Stimulated activated naive B cell treated with anti-CD40 and anti-IgM and Interleukin-4, amounts not matched to agents 10 μg/mL and 1 μg/mL and 100 μg/mL, for 72 hours (primary cell): Measurements from ENCODE around the gene SERPINA4.
"Not testable (repeated sequence)": the region's sequence is repeated elsewhere in the genome, so short reads cannot be mapped to it uniquely, and the experiment has no call there.

Experiments
- ATAC-seq, 2 donors: fragments of 150-1000 bp; cut with Tn5 transposase; replicated peaks; 2 replicates each; pipeline ENCODE4 v1.10.0; 2021; ENCODE audit warnings: moderate library complexity in 1 of 2
- DNase-seq: peaks from one replicate; pipeline ENCODE4 v3.0.0; 2021
- H3K27ac Mint-ChIP-seq: one replicate; pipeline ENCODE4 v1.8.0; 2022; ENCODE audit warnings: mild to moderate bottlenecking, mixed read lengths
- H3K27me3 Mint-ChIP-seq, 2 donors: one replicate each; pipeline ENCODE4 v1.8.0; 2022; ENCODE audit warnings: mixed read lengths in 2 of 2
- H3K36me3 Mint-ChIP-seq, 2 donors: one replicate each; pipeline ENCODE4 v1.8.0; 2022; ENCODE audit warnings: mixed read lengths in 2 of 2, mild to moderate bottlenecking in 1 of 2
- H3K4me1 Mint-ChIP-seq, 2 donors: one replicate each; pipeline ENCODE4 v1.8.0; 2022; ENCODE audit warnings: mixed read lengths in 2 of 2, mild to moderate bottlenecking in 1 of 2
- H3K4me3 Mint-ChIP-seq, 2 donors: one replicate each; pipeline ENCODE4 v1.8.0; 2022; ENCODE audit warnings: mild to moderate bottlenecking in 2 of 2, mixed read lengths in 2 of 2, moderate library complexity in 1 of 2
- H3K9me3 Mint-ChIP-seq, 2 donors: one replicate each; pipeline ENCODE4 v1.8.0; 2022; ENCODE audit warnings: mixed read lengths in 2 of 2, mild to moderate bottlenecking in 1 of 2

The SERPINA4 gene

GRCh38 chr14:94598816-94599655 is 37.8 kb downstream of the SERPINA4 start:
- DNase-seq (no peak), ATAC-seq (no peak)
- no peaks in the 10 kb centered on the region for H3K36me3 Mint-ChIP-seq
- no peak overlapping the region for H3K4me3 Mint-ChIP-seq
- peaks cover 12 to 13% of the 10 kb centered on the region in 2 donors for H3K27me3 Mint-ChIP-seq
- peaks cover 0 to 1% of the 10 kb centered on the region in 2 donors for H3K9me3 Mint-ChIP-seq
- no peaks in the 10 kb centered on the region for H3K4me1 Mint-ChIP-seq
- no peak overlapping the region for H3K27ac Mint-ChIP-seq

DNA sequence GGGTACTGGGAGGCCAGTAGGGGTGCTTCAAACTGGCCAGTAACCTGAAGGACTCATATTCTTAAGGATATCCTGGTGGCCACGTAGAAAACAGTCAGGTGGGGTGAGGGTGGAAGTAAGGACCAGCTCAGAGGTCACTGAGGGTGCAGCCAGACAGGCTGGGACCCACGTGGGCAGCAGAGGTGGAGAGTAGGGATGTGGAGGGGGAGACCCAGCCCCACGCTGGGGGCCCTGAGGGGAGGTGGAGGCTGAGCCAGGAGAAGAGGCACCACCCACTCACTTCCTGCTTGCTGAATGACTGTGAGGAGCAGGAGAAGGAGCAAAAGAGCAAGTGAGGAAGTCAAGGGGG is 38.4 kb downstream of the SERPINA4 start:
- Mint-ChIP-seq H3K27me3 (peaks cover 12% of the 10 kb centered on the region in 2 donors), H3K27ac (no peak overlapping the region), H3K4me1 (no peaks in the 10 kb centered on the region), H3K9me3 (peaks cover 0 to 1% of the 10 kb centered on the region in 2 donors), H3K4me3 (no peak overlapping the region), H3K36me3 (no peaks in the 10 kb centered on the region)
- ATAC-seq = no peak
- DNase-seq = no peak

DNA sequence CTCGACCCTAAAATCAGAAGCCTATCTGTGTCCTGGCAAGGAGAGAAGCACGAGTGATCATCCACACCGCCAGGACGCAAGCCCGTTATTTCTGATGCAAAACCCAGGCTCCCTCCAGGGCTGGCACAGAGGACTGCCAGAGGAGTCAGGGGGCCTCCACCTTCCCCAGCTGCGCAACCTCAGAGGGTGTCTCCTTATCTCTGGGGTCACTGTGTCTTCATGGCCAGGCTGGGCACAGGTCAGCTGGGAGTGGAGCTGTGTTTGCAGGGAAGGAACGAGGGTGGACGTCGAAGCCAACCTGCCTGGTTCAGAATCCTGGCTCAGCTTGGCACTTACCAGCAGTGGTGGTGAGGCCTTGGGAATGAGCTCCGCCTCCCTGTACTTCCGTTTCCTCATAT is 38.9 kb downstream of the SERPINA4 start:
- ATAC-seq = no peak
- no peak overlapping the region for H3K27ac Mint-ChIP-seq
- no peaks in the 10 kb centered on the region for H3K4me1 Mint-ChIP-seq
- peaks cover 7 to 8% of the 10 kb centered on the region in 2 donors for H3K27me3 Mint-ChIP-seq
- H3K9me3 Mint-ChIP-seq = peaks cover 0 to 1% of the 10 kb centered on the region in 2 donors
- no peak for DNase-seq
- no peaks in the 10 kb centered on the region for H3K36me3 Mint-ChIP-seq
- no peak overlapping the region for H3K4me3 Mint-ChIP-seq

- Mint-ChIP-seq H3K27ac (no peak overlapping the region), H3K4me1 (no peaks in the 10 kb centered on the region), H3K4me3 (no peak overlapping the region), H3K9me3 (peaks cover 0 to 1% of the 10 kb centered on the region in 2 donors), H3K27me3 (peaks cover 0 to 12% of the 10 kb centered on the region in 2 donors), H3K36me3 (no peaks in the 10 kb centered on the region)
- ATAC-seq (no peak), DNase-seq (no peak)
Observed at GRCh38 chr14:94601884-94602391, 40.7 kb downstream of the SERPINA4 start.

- H3K4me3 Mint-ChIP-seq = no peak overlapping the region
- no peaks in the 10 kb centered on the region for H3K36me3 Mint-ChIP-seq
- peaks cover 0 to 5% of the 10 kb centered on the region in 2 donors for H3K9me3 Mint-ChIP-seq
- no peak overlapping the region for H3K27ac Mint-ChIP-seq
- H3K4me1 Mint-ChIP-seq = no peaks in the 10 kb centered on the region
- ATAC-seq (no peak), DNase-seq (no peak)
- H3K27me3 Mint-ChIP-seq = peaks cover 0 to 17% of the 10 kb centered on the region in 2 donors
Observed at GRCh38 chr14:94602722-94603121, 41.5 kb downstream of the SERPINA4 start.

DNA sequence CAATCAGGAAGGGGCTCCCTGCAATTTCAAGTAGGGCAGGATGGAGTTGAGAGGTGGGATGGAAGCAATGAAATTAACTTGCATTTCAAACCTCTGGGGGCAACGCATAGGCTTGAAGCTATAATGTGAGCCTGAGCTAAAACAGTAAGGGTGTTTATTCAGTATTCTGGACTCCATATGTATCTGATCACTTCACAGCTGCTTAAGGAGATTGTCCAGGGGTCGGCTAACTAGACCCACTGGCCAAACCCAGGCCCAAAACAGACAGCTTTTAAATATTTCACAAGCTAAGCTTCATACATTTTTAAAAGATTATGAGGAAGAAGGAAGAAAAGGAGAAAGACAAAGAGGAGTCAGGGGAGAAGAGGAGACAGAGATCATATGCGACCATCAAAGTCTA is 44.1 kb downstream of the SERPINA4 start:
- DNase-seq (no peak), ATAC-seq (no peak)
- peaks cover 0 to 11% of the 10 kb centered on the region in 2 donors for H3K27me3 Mint-ChIP-seq
- H3K4me1 Mint-ChIP-seq = no peaks in the 10 kb centered on the region
- no peaks in the 10 kb centered on the region for H3K36me3 Mint-ChIP-seq
- H3K4me3 Mint-ChIP-seq = no peak overlapping the region
- H3K27ac Mint-ChIP-seq = no peak overlapping the region
- peaks cover 5 to 8% of the 10 kb centered on the region in 2 donors for H3K9me3 Mint-ChIP-seq

- ATAC-seq, H3K9me3 Mint-ChIP-seq, DNase-seq, H3K4me3 Mint-ChIP-seq, H3K4me1 Mint-ChIP-seq, H3K36me3 Mint-ChIP-seq, H3K27ac Mint-ChIP-seq: not testable (repeated sequence)
- H3K27me3 Mint-ChIP-seq = peaks cover 0 to 11% of the 10 kb centered on the region in 2 donors
Observed at GRCh38 chr14:94608966-94609365, 47.7 kb downstream of the SERPINA4 start.

GRCh38 chr14:94611179-94611578 is 49.9 kb downstream of the SERPINA4 start:
- no peak overlapping the region for H3K27ac Mint-ChIP-seq
- DNase-seq (no peak), ATAC-seq (no peak)
- H3K9me3 Mint-ChIP-seq = peaks cover 5 to 7% of the 10 kb centered on the region in 2 donors
- peaks cover 0 to 5% of the 10 kb centered on the region in 2 donors for H3K27me3 Mint-ChIP-seq
- no peaks in the 10 kb centered on the region for H3K36me3 Mint-ChIP-seq
- no peak overlapping the region for H3K4me3 Mint-ChIP-seq
- H3K4me1 Mint-ChIP-seq = no peaks in the 10 kb centered on the region

DNA sequence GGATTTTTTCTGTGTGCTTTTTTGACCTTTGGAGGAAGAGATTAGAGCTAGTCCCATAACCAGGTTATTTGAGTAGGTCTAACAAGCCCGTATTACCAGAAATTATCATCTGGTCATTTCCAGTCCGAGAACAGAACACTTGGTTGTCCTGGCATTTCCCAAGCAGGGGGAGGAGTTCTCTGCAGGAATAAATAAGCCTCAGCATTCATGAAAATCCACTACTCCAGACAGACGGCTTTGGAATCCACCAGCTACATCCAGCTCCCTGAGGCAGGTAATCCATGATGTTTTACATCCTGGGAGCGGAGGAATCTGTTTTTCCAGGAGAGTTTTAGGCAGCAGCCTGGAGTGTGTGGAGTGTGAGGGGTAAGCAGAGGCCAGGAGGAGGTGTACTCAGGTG is 50.9 kb downstream of the SERPINA4 start, which contains the start of gene SERPINA3:
SERPINA3 (plus strand) TSS at position 218 of the 400 bp plus-strand sequence. CDS start 2,051 bp downstream, outside the sequence.
- Mint-ChIP-seq H3K27me3 (peaks cover 0 to 4% of the 10 kb centered on the region in 2 donors), H3K4me1 (no peaks in the 10 kb centered on the region), H3K27ac (no peak within 1 kb of the TSS), H3K4me3 (no peak within 1 kb of the TSS), H3K9me3 (peaks cover 10 to 13% of the 10 kb centered on the region in 2 donors), H3K36me3 (no peaks in the 10 kb centered on the region)
- no peak for ATAC-seq
- no peak for DNase-seq

- Mint-ChIP-seq H3K27me3 (no peaks in the 10 kb centered on the region), H3K27ac (no peak overlapping the region), H3K4me1 (no peaks in the 10 kb centered on the region), H3K36me3 (no peaks in the 10 kb centered on the region), H3K4me3 (no peak overlapping the region), H3K9me3 (peaks cover 6 to 14% of the 10 kb centered on the region in 2 donors)
- ATAC-seq = no peak
- no peak for DNase-seq
Observed at GRCh38 chr14:94612580-94613554, 51.6 kb downstream of the SERPINA4 start.

DNA sequence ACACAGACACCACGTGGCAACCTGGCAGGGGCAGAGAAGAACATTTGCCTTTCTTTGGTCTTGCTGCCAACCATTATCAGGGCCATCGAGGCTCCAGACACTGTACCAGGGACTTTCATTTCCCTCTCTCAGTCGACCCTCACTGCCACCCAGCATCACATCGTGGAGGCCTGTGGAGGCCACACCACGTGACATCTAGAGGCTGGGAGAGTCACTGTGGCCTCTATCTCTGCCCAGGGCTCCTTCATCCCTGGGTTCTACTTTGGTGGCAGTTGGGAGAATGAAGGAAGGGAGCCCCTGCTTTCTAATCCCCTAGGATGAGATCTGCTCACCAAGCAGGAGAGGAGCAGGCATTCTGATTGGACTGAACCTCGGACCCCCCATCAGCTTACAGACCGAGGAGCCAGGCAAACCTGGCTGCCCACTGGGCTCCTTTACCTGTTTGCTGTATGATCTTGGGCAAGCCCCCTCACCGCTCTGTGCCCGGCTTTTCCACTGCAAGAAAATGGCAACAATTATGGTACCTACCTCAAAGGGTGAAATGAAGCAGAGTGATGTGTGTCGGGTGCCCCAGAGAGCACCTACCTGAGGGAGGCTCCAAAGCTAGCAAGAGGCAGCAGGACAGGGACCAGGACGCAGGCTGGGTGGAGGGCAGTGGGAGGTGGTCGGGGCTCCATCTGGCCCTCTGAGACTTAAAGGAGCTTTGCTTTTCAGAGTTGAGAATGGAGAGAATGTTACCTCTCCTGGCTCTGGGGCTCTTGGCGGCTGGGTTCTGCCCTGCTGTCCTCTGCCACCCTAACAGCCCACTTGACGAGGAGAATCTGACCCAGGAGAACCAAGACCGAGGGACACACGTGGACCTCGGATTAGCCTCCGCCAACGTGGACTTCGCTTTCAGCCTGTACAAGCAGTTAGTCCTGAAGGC is 52.7 kb downstream of the SERPINA4 start:
- Mint-ChIP-seq H3K27me3 (no peaks in the 10 kb centered on the region), H3K4me1 (no peaks in the 10 kb centered on the region), H3K9me3 (peaks cover 12 to 19% of the 10 kb centered on the region in 2 donors), H3K4me3 (no peak overlapping the region), H3K36me3 (peaks cover 4 to 5% of the 10 kb centered on the region in 2 donors), H3K27ac (no peak overlapping the region)
- DNase-seq = no peak
- ATAC-seq = no peak

DNA sequence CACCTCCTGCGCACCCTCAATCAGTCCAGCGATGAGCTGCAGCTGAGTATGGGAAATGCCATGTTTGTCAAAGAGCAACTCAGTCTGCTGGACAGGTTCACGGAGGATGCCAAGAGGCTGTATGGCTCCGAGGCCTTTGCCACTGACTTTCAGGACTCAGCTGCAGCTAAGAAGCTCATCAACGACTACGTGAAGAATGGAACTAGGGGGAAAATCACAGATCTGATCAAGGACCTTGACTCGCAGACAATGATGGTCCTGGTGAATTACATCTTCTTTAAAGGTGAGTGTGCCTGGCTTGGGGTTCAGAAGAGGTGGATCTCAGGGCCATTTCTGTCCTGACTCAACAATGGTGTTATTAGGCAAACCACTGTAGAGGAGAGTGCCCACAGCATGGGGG is 53.6 kb downstream of the SERPINA4 start:
- H3K36me3 Mint-ChIP-seq = peaks cover 4 to 6% of the 10 kb centered on the region in 2 donors
- peaks cover 12 to 17% of the 10 kb centered on the region in 2 donors for H3K9me3 Mint-ChIP-seq
- DNase-seq = no peak
- no peaks in the 10 kb centered on the region for H3K4me1 Mint-ChIP-seq
- no peak overlapping the region for H3K4me3 Mint-ChIP-seq
- no peak overlapping the region for H3K27ac Mint-ChIP-seq
- H3K27me3 Mint-ChIP-seq = no peaks in the 10 kb centered on the region
- no peak for ATAC-seq

- no peaks in the 10 kb centered on the region for H3K4me1 Mint-ChIP-seq
- H3K36me3 Mint-ChIP-seq = peaks cover 4 to 6% of the 10 kb centered on the region in 2 donors
- DNase-seq = no peak
- no peaks in the 10 kb centered on the region for H3K27me3 Mint-ChIP-seq
- peaks cover 14 to 17% of the 10 kb centered on the region in 2 donors for H3K9me3 Mint-ChIP-seq
- H3K27ac Mint-ChIP-seq = no peak overlapping the region
- ATAC-seq = no peak
- H3K4me3 Mint-ChIP-seq = no peak overlapping the region
Observed at GRCh38 chr14:94615254-94615653, 54.0 kb downstream of the SERPINA4 start.
